Measurements from ENCODE around the gene MTG2. TPM values are rescaled to one million over a fixed set of nuclear protein-coding genes. Genes with fewer than 3 reads are reported as not detected.
"Not testable (repeated sequence)": the region's sequence is repeated elsewhere in the genome, so short reads cannot be mapped to it uniquely, and the experiment has no call there.

MTG2 gene
- total RNA-seq, 2 donors from 2014 or later, result 39.3 to 57.9 TPM

- no peak for DNase-seq (ENCODE audit: low spot score)
- Mint-ChIP-seq H3K4me1 (ENCODE audit: low read depth in 2 of 2) (peaks cover 45 to 47% of the 10 kb centered on the region in 2 donors), H3K27me3 (no peaks in the 10 kb centered on the region), H3K9me3 (no peaks in the 10 kb centered on the region), H3K4me3 (peak overlapping the region; percentile 90), H3K36me3 (peaks cover 10% of the 10 kb centered on the region), H3K27ac (peak overlapping the region; percentile 85 to 90)
- ATAC-seq, result no peak
Observed at GRCh38 chr20:62141397-62142251, 41.2 kb upstream of the MTG2 start.

GRCh38 chr20:62142252-62143080 lies 40.4 kb upstream of the MTG2 start:
- peak; percentile 4 to 15 for ATAC-seq
- no peak for DNase-seq (ENCODE audit: low spot score)
- peak overlapping the region; percentile 90 for H3K4me3 Mint-ChIP-seq
- H3K4me1 Mint-ChIP-seq (ENCODE audit: low read depth in 2 of 2), result peaks cover 45 to 50% of the 10 kb centered on the region in 2 donors
- no peaks in the 10 kb centered on the region for H3K9me3 Mint-ChIP-seq
- H3K27me3 Mint-ChIP-seq, result no peaks in the 10 kb centered on the region
- H3K27ac Mint-ChIP-seq, result peak overlapping the region; percentile 85 to 90
- H3K36me3 Mint-ChIP-seq, result peaks cover 8% of the 10 kb centered on the region

- ATAC-seq (peak; percentile 92 to 96), DNase-seq (ENCODE audit: low spot score) (peak; percentile 92)
- Mint-ChIP-seq H3K9me3 (no peaks in the 10 kb centered on the region), H3K27me3 (no peaks in the 10 kb centered on the region), H3K27ac (peak within 1 kb of the TSS; percentile 85 to 90), H3K36me3 (peaks cover under 1% of the 10 kb centered on the region), H3K4me3 (peak within 1 kb of the TSS; percentile 90), H3K4me1 (ENCODE audit: low read depth in 2 of 2) (peaks cover 37 to 44% of the 10 kb centered on the region in 2 donors)
Observed at GRCh38 chr20:62143081-62143956, 39.5 kb upstream of the MTG2 start, which contains the start of the genes PSMA7 and SS18L1. Gene PSMA7 (minus strand): TSS chr20:62143394. CDS start chr20:62143303, 91 bp downstream. Gene SS18L1 (plus strand): TSS chr20:62143769. CDS start chr20:62143821, 52 bp downstream.

- no peaks in the 10 kb centered on the region for H3K36me3 Mint-ChIP-seq
- no peaks in the 10 kb centered on the region for H3K9me3 Mint-ChIP-seq
- peak overlapping the region; percentile 81 for H3K4me3 Mint-ChIP-seq
- ATAC-seq (peak; percentile 29 to 41), DNase-seq (ENCODE audit: low spot score) (peak; percentile 71)
- no peaks in the 10 kb centered on the region for H3K27me3 Mint-ChIP-seq
- peak overlapping the region; percentile 68 to 69 for H3K27ac Mint-ChIP-seq
- H3K4me1 Mint-ChIP-seq (ENCODE audit: low read depth in 2 of 2), result peaks cover 37 to 44% of the 10 kb centered on the region in 2 donors
Observed at GRCh38 chr20:62143957-62144825, 38.6 kb upstream of the MTG2 start.

- no peaks in the 10 kb centered on the region for H3K9me3 Mint-ChIP-seq
- DNase-seq (ENCODE audit: low spot score) (no peak), ATAC-seq (no peak)
- H3K36me3 Mint-ChIP-seq, result no peaks in the 10 kb centered on the region
- peak overlapping the region in 1 of 2 donors; percentile 6 for H3K27ac Mint-ChIP-seq
- H3K27me3 Mint-ChIP-seq, result no peaks in the 10 kb centered on the region
- H3K4me1 Mint-ChIP-seq (ENCODE audit: low read depth in 2 of 2), result peaks cover 35 to 43% of the 10 kb centered on the region in 2 donors
- peak overlapping the region; percentile 81 for H3K4me3 Mint-ChIP-seq
Observed at GRCh38 chr20:62145688-62146018, 37.2 kb upstream of the MTG2 start.

GRCh38 chr20:62146019-62146755 lies 36.6 kb upstream of the MTG2 start:
- no peaks in the 10 kb centered on the region for H3K27me3 Mint-ChIP-seq
- H3K27ac Mint-ChIP-seq, result no peak overlapping the region
- H3K36me3 Mint-ChIP-seq, result no peaks in the 10 kb centered on the region
- DNase-seq (ENCODE audit: low spot score) (no peak), ATAC-seq (no peak)
- no peaks in the 10 kb centered on the region for H3K9me3 Mint-ChIP-seq
- peaks cover 30 to 39% of the 10 kb centered on the region in 2 donors for H3K4me1 Mint-ChIP-seq (ENCODE audit: low read depth in 2 of 2)
- peak overlapping the region; percentile 81 for H3K4me3 Mint-ChIP-seq

GRCh38 chr20:62147125-62147524 lies 35.7 kb upstream of the MTG2 start:
- DNase-seq (ENCODE audit: low spot score), result no peak
- H3K36me3 Mint-ChIP-seq, result no peaks in the 10 kb centered on the region
- H3K4me3 Mint-ChIP-seq, result no peak overlapping the region
- H3K27me3 Mint-ChIP-seq, result no peaks in the 10 kb centered on the region
- no peaks in the 10 kb centered on the region for H3K9me3 Mint-ChIP-seq
- H3K27ac Mint-ChIP-seq, result no peak overlapping the region
- H3K4me1 Mint-ChIP-seq (ENCODE audit: low read depth in 2 of 2), result peaks cover 21 to 32% of the 10 kb centered on the region in 2 donors
- ATAC-seq, result no peak

GRCh38 chr20:62147528-62147927 lies 35.3 kb upstream of the MTG2 start:
- Mint-ChIP-seq H3K27me3 (no peaks in the 10 kb centered on the region), H3K4me1 (ENCODE audit: low read depth in 2 of 2) (peaks cover 19 to 34% of the 10 kb centered on the region in 2 donors), H3K9me3 (no peaks in the 10 kb centered on the region), H3K27ac (no peak overlapping the region), H3K4me3 (no peak overlapping the region), H3K36me3 (peaks cover under 1% of the 10 kb centered on the region)
- ATAC-seq (no peak), DNase-seq (ENCODE audit: low spot score) (no peak)

GRCh38 chr20:62148383-62148782 lies 34.4 kb upstream of the MTG2 start:
- DNase-seq (ENCODE audit: low spot score); H3K9me3 Mint-ChIP-seq; H3K36me3 Mint-ChIP-seq; H3K4me3 Mint-ChIP-seq; ATAC-seq; H3K27me3 Mint-ChIP-seq; H3K27ac Mint-ChIP-seq: not testable (repeated sequence)
- H3K4me1 Mint-ChIP-seq (ENCODE audit: low read depth in 2 of 2), result peaks cover 19 to 37% of the 10 kb centered on the region in 2 donors

- ATAC-seq (no peak), DNase-seq (ENCODE audit: low spot score) (no peak)
- Mint-ChIP-seq H3K36me3 (peaks cover 12% of the 10 kb centered on the region), H3K9me3 (no peaks in the 10 kb centered on the region), H3K4me1 (ENCODE audit: low read depth in 2 of 2) (peaks cover 19 to 40% of the 10 kb centered on the region in 2 donors), H3K4me3 (no peak overlapping the region), H3K27ac (no peak overlapping the region), H3K27me3 (no peaks in the 10 kb centered on the region)
Observed at GRCh38 chr20:62148908-62149314, 33.9 kb upstream of the MTG2 start.

GRCh38 chr20:62149532-62150309 lies 33.1 kb upstream of the MTG2 start:
- no peak for ATAC-seq
- no peak overlapping the region for H3K27ac Mint-ChIP-seq

More at GRCh38 chr20:62149532-62150309, 33.1 kb upstream of the MTG2 start:
- no peaks in the 10 kb centered on the region for H3K9me3 Mint-ChIP-seq
- H3K4me3 Mint-ChIP-seq, result no peak overlapping the region
- DNase-seq (ENCODE audit: low spot score), result no peak
- peaks cover 17% of the 10 kb centered on the region for H3K36me3 Mint-ChIP-seq
- H3K4me1 Mint-ChIP-seq (ENCODE audit: low read depth in 2 of 2), result peaks cover 21 to 37% of the 10 kb centered on the region in 2 donors
- H3K27me3 Mint-ChIP-seq, result no peaks in the 10 kb centered on the region

Data from natural killer cell treated with Interleukin-12 subunit alpha and Interleukin-12 subunit beta and Interleukin-15 and Interleukin-18, amount 100 ng/mL, for 72 hours (primary cell).